Stimulated activated CD4-positive, alpha-beta T cell treated with anti-CD3 and anti-CD28 coated beads, Interleukin-1b, Interleukin-23, amount 100 ng/mL, for 4 hours (primary cell): ENCODE results near the gene CD36.

Source experiments
- DNase-seq, 2 donors: peaks; one replicate each; pipeline ENCODE4 v3.0.0-alpha.2; 2020; ENCODE audit warnings: low read depth in 2 of 2

CD36 gene

DNA sequence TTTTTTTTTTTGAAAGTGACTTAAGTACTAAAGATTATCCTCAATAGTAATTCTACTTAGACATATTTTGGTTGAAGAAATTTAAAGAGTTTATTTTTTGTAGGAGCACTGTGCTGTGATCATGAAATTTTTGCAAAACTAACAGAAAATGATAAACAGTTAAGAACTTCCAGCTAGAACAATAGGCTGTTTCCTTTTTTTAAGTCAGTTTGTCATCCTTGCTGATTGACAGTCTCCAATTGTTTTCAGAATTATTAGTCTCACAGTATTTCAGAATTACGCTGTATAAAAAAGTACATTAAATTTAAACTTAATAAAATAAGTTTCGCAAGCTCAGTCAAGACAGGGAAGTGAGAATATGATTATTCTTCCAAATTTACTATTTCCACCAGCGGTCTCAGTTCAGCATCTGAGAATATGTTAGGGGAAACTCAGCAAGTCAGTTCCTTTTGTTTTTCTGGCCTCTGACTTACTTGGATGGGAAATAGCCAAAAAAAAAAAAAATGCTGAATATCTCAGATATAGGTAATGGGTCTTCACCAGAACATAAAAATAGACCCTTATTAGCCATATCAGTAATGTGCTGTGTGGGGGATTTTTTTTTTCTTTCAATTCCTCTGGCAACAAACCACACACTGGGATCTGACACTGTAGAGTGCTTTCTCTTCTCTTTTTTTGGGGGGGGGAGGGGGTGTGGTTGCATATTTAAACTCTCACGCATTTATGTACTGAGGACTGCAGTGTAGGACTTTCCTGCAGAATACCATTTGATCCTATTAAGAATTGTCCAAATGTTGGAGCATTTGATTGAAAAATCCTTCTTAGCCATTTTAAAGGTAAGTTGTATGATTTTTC, at the start of gene CD36:
CD36 (plus strand) TSS at position 732 of the 855 bp plus-strand sequence. CDS start 8,099 bp downstream, outside the sequence.
- DNase-seq = no peak

DNA sequence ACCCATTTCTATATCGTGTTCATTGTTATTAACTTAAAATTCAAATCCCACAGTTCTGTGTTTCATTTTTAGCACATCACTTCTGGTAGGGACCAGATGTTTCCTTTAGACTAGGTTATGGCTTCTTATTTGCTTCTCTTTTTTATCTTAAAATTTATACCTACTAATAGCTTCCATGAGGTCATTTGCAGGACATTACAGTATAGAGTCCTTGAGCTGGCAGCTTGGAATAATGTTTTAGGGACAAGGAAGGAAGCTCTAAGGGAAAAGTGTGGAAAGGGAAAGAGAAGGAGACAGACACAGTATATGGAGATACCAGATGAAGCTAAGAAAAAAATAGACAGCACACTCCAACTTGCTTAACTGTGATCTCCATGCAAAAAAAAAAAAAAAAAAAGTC, 48.8 kb upstream of the CD36 start:
- no peak for DNase-seq

GRCh38 chr7:80591654-80592053, 46.8 kb upstream of the CD36 start:
- no peak for DNase-seq

GRCh38 chr7:80593869-80594586, 44.4 kb upstream of the CD36 start:
- no peak for DNase-seq

DNA sequence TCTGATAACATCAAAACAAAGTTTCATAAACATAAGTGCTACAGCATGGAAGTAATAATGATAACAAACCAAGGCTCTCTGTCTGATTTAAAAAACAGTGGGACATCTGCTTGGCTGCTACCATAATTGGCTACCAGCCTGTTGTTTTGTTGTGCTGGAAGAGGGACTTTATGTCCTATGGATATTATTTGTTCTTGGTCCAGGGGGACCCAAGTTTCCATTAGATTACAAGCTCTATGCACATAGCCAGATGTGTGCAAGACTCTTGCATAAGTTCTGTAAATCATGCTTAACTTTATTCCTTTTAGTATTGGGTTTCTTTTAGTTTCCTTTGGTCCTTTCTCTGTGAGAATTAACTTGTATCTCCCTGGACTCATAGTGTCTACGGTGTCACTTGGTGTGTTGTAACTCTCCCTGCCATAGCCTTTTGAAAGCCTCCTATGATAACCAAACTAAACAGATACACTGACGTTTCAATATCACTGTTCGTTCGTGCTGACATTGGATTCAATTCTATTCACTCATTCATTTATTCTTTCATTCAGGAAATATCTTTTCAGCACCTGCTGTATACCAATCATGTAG, 41.4 kb upstream of the CD36 start:
- DNase-seq = no peak

GRCh38 chr7:80597875-80598274, 40.6 kb upstream of the CD36 start:
- DNase-seq = no peak

GRCh38 chr7:80600046-80600445, 38.4 kb upstream of the CD36 start:
- no peak for DNase-seq

- no peak for DNase-seq
Observed at GRCh38 chr7:80601999-80602398, 36.4 kb upstream of the CD36 start.

- no peak for DNase-seq
Observed at GRCh38 chr7:80603940-80604339, 34.5 kb upstream of the CD36 start.

DNA sequence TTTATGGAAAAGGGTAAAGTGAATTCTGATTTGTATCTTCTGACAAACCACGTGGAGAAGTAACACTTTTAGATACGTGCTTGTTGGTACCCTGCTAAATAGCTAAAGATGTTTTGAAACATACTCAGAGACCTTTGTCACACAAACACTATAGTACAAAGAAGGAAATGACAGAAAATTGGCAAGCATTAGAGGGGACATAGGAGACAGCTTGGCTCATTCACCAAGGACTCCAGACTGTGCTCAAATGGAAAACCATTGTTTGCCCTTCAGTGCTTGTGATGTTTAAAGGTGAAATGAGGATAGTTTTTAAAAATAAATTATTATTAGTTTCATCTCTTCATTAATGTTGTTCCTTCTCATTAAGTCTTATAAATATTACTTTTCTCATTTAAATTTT, 34.0 kb upstream of the CD36 start:
- no peak for DNase-seq

GRCh38 chr7:80607136-80607535, 31.3 kb upstream of the CD36 start:
- no peak for DNase-seq

GRCh38 chr7:80608336-80608735, 30.1 kb upstream of the CD36 start:
- no peak for DNase-seq

GRCh38 chr7:80609751-80610150, 28.7 kb upstream of the CD36 start:
- DNase-seq = no peak

- DNase-seq = no peak
Observed at GRCh38 chr7:80611353-80611752, 27.1 kb upstream of the CD36 start.

DNA sequence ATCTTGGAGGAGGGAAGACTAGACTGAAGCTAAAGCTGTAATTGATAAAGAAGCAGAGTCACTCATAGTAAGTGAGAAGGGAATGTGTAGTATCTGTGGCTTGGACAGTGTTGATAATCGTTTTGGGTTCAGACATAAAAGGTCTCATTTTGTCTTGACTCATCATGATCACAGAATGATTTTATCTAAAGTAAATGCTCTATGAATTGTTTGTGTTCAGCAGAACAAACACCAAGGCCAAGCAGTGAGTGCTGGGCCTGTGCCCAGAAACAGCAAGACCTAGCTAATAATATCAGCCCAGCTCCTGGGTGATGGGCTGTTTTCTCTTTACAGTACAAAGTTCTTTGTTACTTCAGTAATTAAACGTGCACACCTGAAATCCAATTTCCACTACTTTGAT, 26.7 kb upstream of the CD36 start:
- no peak for DNase-seq

GRCh38 chr7:80612880-80613279, 25.6 kb upstream of the CD36 start:
- no peak for DNase-seq

DNA sequence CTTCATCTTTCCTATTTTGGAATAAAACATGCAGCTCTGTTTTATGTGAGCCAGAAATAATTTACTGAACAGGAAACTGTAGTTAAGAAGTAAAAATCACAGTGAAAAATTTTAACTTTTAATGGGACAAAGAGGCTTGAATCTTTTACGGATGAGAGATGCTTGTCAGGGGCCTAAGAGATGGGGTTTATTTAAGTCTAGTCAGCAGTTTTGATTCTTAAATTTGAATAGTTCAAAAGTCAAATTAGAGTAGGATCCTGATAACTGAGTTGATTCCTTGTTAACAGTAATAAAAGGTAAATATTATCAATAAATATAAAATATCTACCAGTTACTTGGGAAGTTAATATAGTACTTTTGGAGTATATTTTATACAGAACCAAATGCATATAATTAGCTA, 24.9 kb upstream of the CD36 start:
- no peak for DNase-seq

- no peak for DNase-seq
Observed at GRCh38 chr7:80614851-80615271, 23.6 kb upstream of the CD36 start.

DNA sequence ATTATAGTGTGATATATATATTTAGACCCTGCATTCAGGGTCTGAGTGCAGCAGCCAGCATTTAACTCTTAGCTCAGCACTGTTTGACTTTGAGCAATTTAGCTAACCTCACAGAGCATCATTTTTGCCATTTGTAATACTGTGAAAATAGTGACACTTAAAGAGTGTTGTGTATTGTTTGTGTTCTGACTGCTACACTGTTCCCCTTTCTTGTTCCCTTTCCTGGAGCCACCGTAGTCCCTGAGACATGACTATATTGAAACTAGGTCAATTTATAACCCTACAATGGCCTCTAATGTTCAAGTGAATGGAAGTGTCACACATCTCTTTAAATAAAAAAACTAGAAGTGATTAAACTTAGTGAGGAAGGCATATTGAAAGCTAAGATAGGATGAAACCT, 20.3 kb upstream of the CD36 start:
- DNase-seq = no peak

GRCh38 chr7:80619741-80620140, 18.7 kb upstream of the CD36 start:
- DNase-seq = no peak

DNA sequence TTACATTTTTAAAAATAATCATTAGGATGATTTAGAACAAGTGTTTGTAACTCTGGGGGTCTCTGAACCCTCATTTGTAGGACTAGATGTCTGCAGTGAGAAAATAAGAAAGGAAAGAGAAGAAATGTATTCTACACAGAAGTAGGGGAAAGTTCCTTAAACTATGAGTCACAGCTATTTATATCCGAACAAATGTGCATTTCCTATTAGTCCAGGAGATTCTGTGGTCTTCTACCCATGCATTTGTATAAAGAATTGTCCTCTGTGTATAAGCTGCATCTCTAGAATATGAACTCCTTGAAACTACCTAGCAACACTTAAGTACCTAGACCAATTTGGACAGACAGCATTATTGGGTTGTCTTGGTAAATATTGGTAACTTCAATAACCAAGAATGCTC, 15.9 kb upstream of the CD36 start:
- DNase-seq = no peak

DNA sequence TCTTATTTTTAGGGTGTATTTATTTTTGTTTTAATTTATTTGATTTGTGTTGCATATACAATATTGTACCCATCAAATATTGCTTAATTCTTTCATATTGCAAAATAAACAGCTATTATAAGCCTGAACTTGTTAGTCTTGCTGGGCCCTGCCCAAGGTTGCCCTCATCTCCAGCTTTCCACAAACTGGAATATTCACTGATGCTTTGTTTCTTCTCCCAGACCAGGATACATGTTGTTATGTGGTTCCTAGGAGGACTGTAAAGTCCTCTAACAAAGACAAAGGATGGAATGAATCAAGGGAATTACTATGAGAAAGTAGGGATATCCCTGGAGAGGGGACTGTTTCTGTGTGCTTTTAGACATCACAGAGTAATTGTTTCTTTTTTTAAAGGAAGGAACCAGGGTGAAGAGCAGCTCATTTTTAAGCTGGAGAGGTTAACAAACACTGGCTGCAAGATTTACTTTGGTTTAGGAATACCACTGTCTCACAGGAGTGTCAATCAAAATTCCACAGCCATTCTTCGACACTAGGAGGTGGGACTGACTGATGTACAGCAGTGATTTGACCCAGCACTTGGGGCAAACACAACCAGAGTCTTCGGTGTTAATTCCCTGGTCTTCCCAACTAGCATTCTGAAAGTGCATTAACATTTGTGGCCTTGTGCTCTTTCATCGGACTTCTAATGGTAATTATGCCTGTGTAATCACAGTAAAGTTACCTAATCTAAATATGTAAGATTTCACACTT, 14.8 kb upstream of the CD36 start:
- DNase-seq = no peak
